ENCODE data around the gene PPP1R3E. TPM values are rescaled to one million over a fixed set of nuclear protein-coding genes. Genes with fewer than 3 reads are reported as not detected.

PPP1R3E gene
- total and polyA plus RNA-seq, 2 of the 13 experiments (the other 11 are each of a cell fraction or from before 2014, with no cell fraction given) = 16.5 to 26.5 TPM

GRCh38 chr14:23320584-23321571 is 18.2 kb upstream of the PPP1R3E start, which contains the start of gene PABPN1 (continued):
- TF ChIP-seq HINFP (CRISPR knock-in tag; IDR thresholded peaks at IDR 0.05; ENCODE audit: low read depth) = peak; percentile 81
- peak in 1 of 2 experiments; percentile 91; a peak in 2 of 4 replicates for TF ChIP-seq POLR2A (IDR thresholded peaks at IDR 0.05; ENCODE audit: insufficient read depth in 1 of 2, low read depth in 2 of 2, low read length in 2 of 2)
- TF ChIP-seq TFDP2 (CRISPR knock-in tag; IDR thresholded peaks at IDR 0.05) = peak; percentile 95
- peak; percentile 66 for TF ChIP-seq BCL6 (CRISPR knock-in tag; IDR thresholded peaks at IDR 0.05)
- TF ChIP-seq DNMT1 (CRISPR knock-in tag; IDR thresholded peaks at IDR 0.05) = 0 out of 2 replicates have a peak, but pooled peaks have one; percentile 80
- TF ChIP-seq SNAI1 (CRISPR knock-in tag; IDR thresholded peaks at IDR 0.05; ENCODE audit: borderline replicate concordance) = 0 out of 2 replicates have a peak, but pooled peaks have one; percentile 25
- no peak; the same call in 1 of the 2 replicates for TF ChIP-seq RFXANK (CRISPR knock-in tag; IDR thresholded peaks at IDR 0.05)
- peak; percentile 91; the same call in 1 of the 2 replicates for TF ChIP-seq BATF2 (CRISPR knock-in tag; IDR thresholded peaks at IDR 0.05)
- TF ChIP-seq RORA (CRISPR knock-in tag; IDR thresholded peaks at IDR 0.05) = no peak
- TF ChIP-seq, protein P1, sequence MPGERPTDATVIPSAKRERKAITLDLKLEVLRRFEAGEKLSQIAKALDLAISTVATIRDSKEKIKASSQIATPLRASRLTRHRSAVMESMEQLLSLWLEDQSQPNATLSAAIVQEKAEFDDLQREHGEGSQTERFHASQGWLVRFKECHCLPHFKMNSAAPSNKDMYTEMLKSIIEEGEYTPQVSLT (CRISPR knock-in tag; IDR thresholded peaks at IDR 0.05; ENCODE audit: borderline replicate concordance, low read depth) = no peak
- TF ChIP-seq ZNF761 (CRISPR knock-in tag; conservative IDR thresholded peaks at IDR 0.05) = peak; percentile 98
- peak; percentile 97 for TF ChIP-seq ZNF704 (CRISPR knock-in tag; IDR thresholded peaks at IDR 0.05; ENCODE audit: borderline replicate concordance)
- peak; percentile 99 for TF ChIP-seq ZNF350 (CRISPR knock-in tag; IDR thresholded peaks at IDR 0.05; ENCODE audit: borderline replicate concordance, low read depth)
- TF ChIP-seq ZMAT5 (CRISPR knock-in tag; IDR thresholded peaks at IDR 0.05; ENCODE audit: borderline replicate concordance, low read depth) = no peak
- TF ChIP-seq ZFP82 (CRISPR knock-in tag; IDR thresholded peaks at IDR 0.05; ENCODE audit: borderline replicate concordance) = peak; percentile 68; the same call in 1 of the 2 replicates
- peak; percentile 79; the same call in 1 of the 2 replicates for TF ChIP-seq RARG (CRISPR knock-in tag; IDR thresholded peaks at IDR 0.05; ENCODE audit: low read depth)
- TF ChIP-seq ZNF513 (CRISPR knock-in tag; conservative IDR thresholded peaks at IDR 0.05) = peak; percentile 50; the same call in 1 of the 2 replicates
- peak; percentile 52 to 71; a peak in 2 of 4 replicates for TF ChIP-seq NR2F1 (CRISPR knock-in tag; IDR thresholded peaks at IDR 0.05)
- TF ChIP-seq ATM (IDR thresholded peaks at IDR 0.05; ENCODE audit: borderline replicate concordance) = no peak
- TF ChIP-seq KAT8 (CRISPR knock-in tag; IDR thresholded peaks at IDR 0.05) = peak; percentile 100
- TF ChIP-seq ARNTL (CRISPR knock-in tag; IDR thresholded peaks at IDR 0.05) = peak; percentile 84
